H9 (cell line): ENCODE measurements around the gene TECRL. TPM values are rescaled to one million over a fixed set of nuclear protein-coding genes. Genes with fewer than 3 reads are reported as not detected.

Experiments used
- DNase-seq: peaks from one replicate; pipeline ENCODE4 v3.0.0-alpha.2; 2017
- H2AFZ ChIP-seq: one replicate; pipeline ENCODE4 v1.6.1; 2013; ENCODE audit warnings: mild to moderate bottlenecking, low read length, control low read depth, moderate library complexity
- H2AK5ac ChIP-seq: 2 replicates; pipeline ENCODE4 v1.6.1; 2013; ENCODE audit warnings: low read length, control low read depth, mixed read lengths; ENCODE audit not compliant: insufficient read length
- H2BK120ac ChIP-seq: one replicate; pipeline ENCODE4 v1.6.1; 2013; ENCODE audit warnings: low read depth, mild to moderate bottlenecking, low read length, control low read depth, inconsistent platforms; ENCODE audit not compliant: poor library complexity, severe bottlenecking
- H2BK12ac ChIP-seq: 2 replicates; pipeline ENCODE4 v1.6.1; 2013; ENCODE audit warnings: low read length, control low read depth, mixed read lengths, low read depth; ENCODE audit not compliant: insufficient read length
- H2BK15ac ChIP-seq: 2 replicates; pipeline ENCODE4 v1.6.1; 2013; ENCODE audit warnings: low read depth, low read length, control low read depth
- H2BK20ac ChIP-seq: one replicate; pipeline ENCODE4 v1.6.1; 2013; ENCODE audit warnings: low read depth, mild to moderate bottlenecking, low read length, control low read depth, inconsistent platforms; ENCODE audit not compliant: poor library complexity, severe bottlenecking
- H2BK5ac ChIP-seq: 2 replicates; pipeline ENCODE4 v1.6.1; 2013; ENCODE audit warnings: low read length, control low read depth, mixed read lengths; ENCODE audit not compliant: insufficient read length
- H3K14ac ChIP-seq: 2 replicates; pipeline ENCODE4 v1.6.1; 2013; ENCODE audit warnings: low read length, control low read depth; ENCODE audit not compliant: insufficient read depth
- H3K18ac ChIP-seq: 2 replicates; pipeline ENCODE4 v1.6.1; 2013; ENCODE audit warnings: low read depth, mild to moderate bottlenecking, mixed read lengths, low read length, control low read depth; ENCODE audit not compliant: insufficient read length
- H3K23ac ChIP-seq: 2 replicates; pipeline ENCODE4 v1.6.1; 2013; ENCODE audit warnings: low read length, control low read depth, mixed read lengths, low read depth; ENCODE audit not compliant: insufficient read length
- H3K23me2 ChIP-seq: 2 replicates; pipeline ENCODE4 v1.6.1; 2013; ENCODE audit warnings: low read depth, mild to moderate bottlenecking, mixed read lengths, low read length, control low read depth; ENCODE audit not compliant: insufficient read length, poor library complexity, severe bottlenecking
- H3K27ac ChIP-seq: 2 replicates; pipeline ENCODE4 v1.5.1; 2013; ENCODE audit warnings: low read length, control low read depth, mixed read lengths, low read depth; ENCODE audit not compliant: insufficient read length
- H3K27me3 ChIP-seq: 2 replicates; pipeline ENCODE4 v1.6.1; 2013; ENCODE audit warnings: low read length, control low read depth, inconsistent platforms; ENCODE audit not compliant: insufficient read depth
- H3K4ac ChIP-seq: 2 replicates; pipeline ENCODE4 v1.6.1; 2013; ENCODE audit warnings: low read depth, mild to moderate bottlenecking, control low read depth, inconsistent platforms, low read length, moderate library complexity
- H3K4me1 ChIP-seq: 2 replicates; pipeline ENCODE4 v1.6.1; 2013; ENCODE audit warnings: low read length, control low read depth, inconsistent platforms; ENCODE audit not compliant: insufficient read depth
- H3K4me2 ChIP-seq: 2 replicates; pipeline ENCODE4 v1.6.1; 2013; ENCODE audit warnings: low read length, control low read depth, mixed read lengths; ENCODE audit not compliant: insufficient read length, insufficient read depth
- H3K56ac ChIP-seq: 2 replicates; pipeline ENCODE4 v1.6.1; 2013; ENCODE audit warnings: low read depth, mild to moderate bottlenecking, mixed read lengths, low read length, control low read depth; ENCODE audit not compliant: insufficient read length
- H3K79me1 ChIP-seq: 2 replicates; pipeline ENCODE4 v1.6.1; 2013; ENCODE audit warnings: low read depth, mild to moderate bottlenecking, moderate library complexity, low read length, control low read depth, inconsistent platforms; ENCODE audit not compliant: insufficient read depth, poor library complexity, severe bottlenecking
- H3K79me2 ChIP-seq: 2 replicates; pipeline ENCODE4 v1.6.1; 2013; ENCODE audit warnings: low read length, control low read depth, inconsistent platforms; ENCODE audit not compliant: insufficient read depth
- H3K9ac ChIP-seq: 2 replicates; pipeline ENCODE4 v1.6.1; 2013; ENCODE audit warnings: low read length, control low read depth, mixed read lengths; ENCODE audit not compliant: insufficient read length; ENCODE audit errors: extremely low read depth
- H3K9me3 ChIP-seq: one replicate; pipeline ENCODE4 v1.6.1; 2013; ENCODE audit warnings: low read depth, low read length, inconsistent platforms; ENCODE audit not compliant: control insufficient read depth
- H3T11ph ChIP-seq: one replicate; pipeline ENCODE4 v1.6.1; 2013; ENCODE audit warnings: mild to moderate bottlenecking, low read length, control low read depth, inconsistent platforms
- H4K20me1 ChIP-seq: one replicate; pipeline ENCODE4 v1.6.1; 2013; ENCODE audit not compliant: control insufficient read depth, insufficient read length, insufficient read depth
- H4K5ac ChIP-seq: 2 replicates; pipeline ENCODE4 v1.6.1; 2013; ENCODE audit warnings: low read depth, mild to moderate bottlenecking, mixed read lengths, low read length, control low read depth; ENCODE audit not compliant: insufficient read length
- H4K8ac ChIP-seq: replicated peaks from 2 replicates; pipeline ENCODE4 v1.6.1; 2013; ENCODE audit warnings: low read length, control low read depth, mixed read lengths, low read depth; ENCODE audit not compliant: insufficient read length
- H4K91ac ChIP-seq: 2 replicates; pipeline ENCODE4 v1.6.1; 2013; ENCODE audit warnings: low read depth, mild to moderate bottlenecking, moderate library complexity, mixed read lengths, low read length, control low read depth; ENCODE audit not compliant: insufficient read length
- H3K27ac Mint-ChIP-seq, 3 experiments: 2 replicates in 2 of 3; 3 replicates in 1 of 3; pipeline ENCODE4 v1.8.0; 2020 to 2021; ENCODE audit warnings: mixed read lengths in 3 of 3, mild to moderate bottlenecking in 1 of 3, moderate library complexity in 1 of 3
- H3K27me3 Mint-ChIP-seq: 2 replicates; pipeline ENCODE4 v1.8.0; 2021; ENCODE audit warnings: low read depth, mild to moderate bottlenecking, moderate library complexity, mixed read lengths
- H3K36me3 Mint-ChIP-seq, 3 experiments: 2 replicates in 2 of 3; 3 replicates in 1 of 3; pipeline ENCODE4 v1.8.0; 2020 to 2021; ENCODE audit warnings: low read depth in 3 of 3, mixed read lengths in 3 of 3; ENCODE audit not compliant: insufficient read depth in 1 of 3
- H3K4me1 Mint-ChIP-seq, 2 experiments: 2 replicates each; pipeline ENCODE4 v1.8.0; 2020; ENCODE audit warnings: mixed read lengths in 2 of 2
- H3K4me3 Mint-ChIP-seq, 2 experiments: 2 replicates in 1 of 2; 3 replicates in 1 of 2; pipeline ENCODE4 v1.8.0; 2020 to 2021; ENCODE audit warnings: mild to moderate bottlenecking in 2 of 2, mixed read lengths in 2 of 2, moderate library complexity in 1 of 2
- H3K9me3 Mint-ChIP-seq, 2 experiments: 2 replicates in 1 of 2; 3 replicates in 1 of 2; pipeline ENCODE4 v1.8.0; 2020; ENCODE audit warnings: mild to moderate bottlenecking in 2 of 2, mixed read lengths in 2 of 2, moderate library complexity in 1 of 2
- CTCF ChIP-seq: fragments of 200-600 bp; sonication (generic); conservative IDR thresholded peaks from 3 replicates; pipeline ENCODE4 v1.8.0; 2021; ENCODE audit warnings: antibody characterized with exemption, mild to moderate bottlenecking
- WGBS: extraction: QIAGEN DNeasy Blood & Tissue Kit; methylation state at CpG from one replicate; pipeline ENCODE4 v1.1.7; 2013; ENCODE audit warnings: missing lambda C conversion rate, low lambda C conversion rate, mixed read lengths; ENCODE audit not compliant: insufficient read length; ENCODE audit errors: extremely low coverage; 5-methylcytosine and 5-hydroxymethylcytosine counted together
- total RNA-seq: library from RNA; stranded (reverse); gene quantifications from 2 replicates; pipeline ENCODE4 v1.2.1, GENCODE V29; 2021

The TECRL gene
- total RNA-seq, 1 experiment from 2014 or later: not detected

- Histone ChIP-seq H3K4me2 (no peak overlapping the region), H2BK15ac (no peak overlapping the region), H3K23me2 (no peaks in the 10 kb centered on the region), H2BK5ac (no peak overlapping the region), H4K8ac (no peak overlapping the region), H3K4me1 (no peaks in the 10 kb centered on the region), H3K9ac (no peak overlapping the region), H3K79me1 (no peaks in the 10 kb centered on the region), H3T11ph (no peak overlapping the region), H2AK5ac (no peak overlapping the region), H3K79me2 (no peaks in the 10 kb centered on the region), H3K27ac (no peak overlapping the region), H3K9me3 (no peaks in the 10 kb centered on the region), H2BK12ac (no peak overlapping the region), H4K5ac (no peak overlapping the region), H3K14ac (no peak overlapping the region), H2BK20ac (no peak overlapping the region), H3K23ac (no peak overlapping the region), H3K56ac (no peak overlapping the region), H4K20me1 (no peaks in the 10 kb centered on the region), H3K4ac (no peak overlapping the region), H2AFZ (no peak overlapping the region), H3K27me3 (no peaks in the 10 kb centered on the region), H3K18ac (no peak overlapping the region), H2BK120ac (no peak overlapping the region), H4K91ac (no peak overlapping the region)
- TF ChIP-seq CTCF: no peak
- no CpG with 5 or more reads among the region's 1 CpG for WGBS
- Mint-ChIP-seq H3K9me3 (no peaks in the 10 kb centered on the region), H3K27ac (no peak overlapping the region), H3K4me3 (no peak overlapping the region), H3K36me3 (no peaks in the 10 kb centered on the region), H3K27me3 (no peaks in the 10 kb centered on the region), H3K4me1 (no peaks in the 10 kb centered on the region)
- DNase-seq: no peak
Measured at GRCh38 chr4:64388252-64388651, 21.0 kb downstream of the TECRL start.
